AG08395 (cell line): ENCODE data around the gene FGFR3.

ENCODE experiments used
- DNase-seq: peaks from one replicate; pipeline ENCODE4 v3.0.0; 2012; ENCODE audit warnings: mixed read lengths, low spot score

Gene FGFR3

DNA sequence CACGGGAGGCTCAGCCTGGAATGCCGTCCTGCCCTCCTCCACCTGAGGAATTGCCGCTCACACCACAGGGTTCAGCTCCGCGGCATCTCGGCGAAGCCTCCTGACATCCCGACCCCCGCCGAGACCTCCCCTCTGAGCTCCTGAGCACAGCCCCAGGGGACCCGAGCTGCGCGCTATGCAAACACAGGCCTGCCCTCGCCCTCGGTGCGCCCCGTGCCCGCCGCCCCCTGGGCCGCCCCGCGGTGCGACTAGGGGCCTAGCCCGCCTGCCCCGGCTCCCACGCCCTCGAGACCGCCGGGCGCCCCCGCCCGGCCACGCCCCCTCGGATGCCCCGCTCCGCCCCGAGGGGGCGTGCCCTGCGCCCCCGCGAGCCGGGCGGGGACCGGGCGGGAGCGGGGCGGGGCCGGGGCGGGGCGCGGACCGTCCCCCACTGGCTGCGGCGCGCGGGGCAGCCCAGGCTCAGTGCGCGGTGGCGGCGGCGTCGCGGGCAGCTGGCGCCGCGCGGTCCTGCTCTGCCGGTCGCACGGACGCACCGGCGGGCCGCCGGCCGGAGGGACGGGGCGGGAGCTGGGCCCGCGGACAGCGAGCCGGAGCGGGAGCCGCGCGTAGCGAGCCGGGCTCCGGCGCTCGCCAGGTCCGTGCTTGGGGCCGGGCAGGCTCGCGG lies at the start of gene FGFR3:
Gene FGFR3, plus strand, starts transcription at position 462 of the 664 bp plus-strand sequence. CDS start 642 bp downstream, outside the sequence.
- DNase-seq = peak; percentile 83

DNA sequence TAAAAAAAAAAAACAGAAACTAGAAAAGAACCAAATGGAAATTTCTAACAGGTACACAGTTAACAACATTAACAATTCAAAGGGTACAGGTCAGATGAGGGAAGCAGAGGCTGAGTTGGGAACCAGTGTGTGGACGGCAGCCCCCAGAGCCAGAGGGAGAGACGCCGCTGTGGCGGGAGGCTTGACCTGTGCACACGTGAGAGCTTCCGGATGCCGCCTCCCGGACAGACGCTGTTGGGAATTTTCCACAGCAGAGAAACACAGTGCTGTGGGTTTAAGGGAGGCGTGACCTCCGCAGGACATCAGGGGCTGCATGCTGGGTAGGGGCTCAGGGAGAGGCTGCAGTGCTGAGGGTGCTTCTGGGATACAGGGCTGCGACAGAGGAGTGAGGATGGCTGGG lies 49.5 kb upstream of the FGFR3 start:
- no peak for DNase-seq

DNA sequence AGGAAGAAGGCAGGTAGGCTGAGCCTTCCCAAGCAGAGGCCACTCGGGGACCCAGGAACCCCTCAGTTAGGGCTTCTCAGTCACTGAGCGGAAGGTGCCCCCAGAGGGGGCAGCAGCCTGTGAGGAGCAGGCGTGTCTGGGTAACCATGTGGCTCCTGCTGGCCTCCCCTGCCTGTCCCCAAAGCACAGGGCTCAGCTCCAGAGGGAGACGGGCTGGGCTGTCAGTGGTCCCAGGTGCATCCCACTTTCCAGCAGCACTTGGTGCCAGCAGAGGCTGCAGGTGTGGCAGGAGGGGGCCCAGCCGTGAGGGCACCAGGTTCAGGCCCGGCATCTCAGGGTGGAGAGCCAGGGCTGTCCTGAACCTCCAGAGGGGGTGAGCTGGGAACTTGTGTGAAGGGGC lies 49.1 kb upstream of the FGFR3 start:
- DNase-seq = no peak

DNA sequence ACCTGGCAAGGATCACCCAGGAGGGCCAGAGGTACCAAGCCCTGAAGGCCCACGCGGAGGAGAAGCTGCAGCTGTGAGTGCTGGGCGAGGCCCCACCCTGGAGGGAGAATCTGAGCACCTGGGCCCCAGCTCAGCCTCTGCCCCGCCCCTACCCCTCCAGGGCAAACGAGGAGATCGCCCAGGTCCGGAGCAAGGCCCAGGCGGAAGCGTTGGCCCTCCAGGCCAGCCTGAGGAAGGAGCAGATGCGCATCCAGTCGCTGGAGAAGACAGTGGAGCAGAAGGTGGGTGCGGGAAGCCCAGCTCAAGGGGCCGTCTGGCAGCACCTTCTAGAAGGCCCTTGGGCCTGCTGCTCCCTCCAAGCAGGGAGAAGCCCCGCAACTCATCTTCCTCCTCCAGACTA lies 48.5 kb upstream of the FGFR3 start:
- no peak for DNase-seq

DNA sequence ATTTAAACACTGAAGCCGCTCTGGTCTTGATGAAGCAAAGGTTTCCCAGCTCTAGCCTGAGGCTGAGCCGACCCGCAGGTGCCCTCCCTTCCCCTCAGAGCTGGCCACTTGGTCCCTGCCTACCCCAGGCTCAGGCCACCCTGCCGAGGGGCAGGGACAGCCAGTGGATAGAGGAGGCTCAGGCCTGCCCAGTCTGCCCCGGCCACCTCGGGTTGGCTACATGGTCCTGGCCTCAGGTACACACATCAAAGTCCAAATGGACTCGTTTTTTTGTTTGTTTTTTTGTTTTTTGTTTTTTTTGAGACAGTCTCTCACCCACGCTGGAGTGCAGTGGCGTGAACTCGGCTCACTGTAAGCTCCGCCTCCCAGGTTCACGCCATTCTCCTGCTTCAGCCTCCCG lies 47.9 kb upstream of the FGFR3 start:
- DNase-seq = no peak

DNA sequence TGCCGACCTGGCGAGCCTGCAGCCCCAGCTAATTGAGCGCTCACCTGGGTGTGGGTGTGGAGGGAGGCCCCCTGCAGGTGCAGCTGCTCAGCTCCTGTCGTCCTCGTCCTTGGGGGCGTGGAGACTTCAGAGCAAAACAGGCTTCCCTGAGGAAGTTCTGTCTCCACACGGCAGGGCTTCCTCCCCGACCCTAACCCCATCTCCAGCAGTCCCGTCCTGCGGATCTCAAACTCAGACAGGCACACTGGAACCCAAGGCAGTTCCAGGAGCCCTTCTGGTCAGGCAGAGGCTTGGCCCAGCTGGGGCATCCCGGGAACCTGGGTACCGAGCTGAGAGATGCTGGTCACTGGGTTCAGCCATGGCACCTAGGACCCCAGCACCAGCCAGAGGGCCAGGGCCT lies 47.4 kb upstream of the FGFR3 start:
- no peak for DNase-seq

DNA sequence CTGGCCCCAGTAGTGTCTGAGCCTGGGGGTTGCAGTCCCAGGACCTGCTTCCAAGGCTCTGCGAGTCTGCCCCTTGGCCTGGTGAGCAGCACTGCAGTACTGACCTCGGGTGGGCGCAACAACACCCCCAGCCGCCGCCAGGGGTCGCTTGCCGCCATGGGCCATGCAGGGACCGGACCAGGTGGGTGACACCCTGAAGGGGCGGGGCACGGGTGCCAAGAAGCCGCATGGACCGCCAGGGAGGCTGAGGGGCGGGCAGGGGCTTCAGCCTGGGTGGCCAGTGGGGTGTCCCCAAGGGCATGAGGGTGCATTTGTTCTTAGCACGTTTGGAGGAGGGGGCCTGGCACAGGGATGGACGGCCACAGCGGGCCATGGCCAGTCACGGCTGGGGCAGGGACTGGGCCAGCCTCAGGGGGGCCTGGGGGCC lies 46.8 kb upstream of the FGFR3 start:
- DNase-seq = peak; percentile 82

DNA sequence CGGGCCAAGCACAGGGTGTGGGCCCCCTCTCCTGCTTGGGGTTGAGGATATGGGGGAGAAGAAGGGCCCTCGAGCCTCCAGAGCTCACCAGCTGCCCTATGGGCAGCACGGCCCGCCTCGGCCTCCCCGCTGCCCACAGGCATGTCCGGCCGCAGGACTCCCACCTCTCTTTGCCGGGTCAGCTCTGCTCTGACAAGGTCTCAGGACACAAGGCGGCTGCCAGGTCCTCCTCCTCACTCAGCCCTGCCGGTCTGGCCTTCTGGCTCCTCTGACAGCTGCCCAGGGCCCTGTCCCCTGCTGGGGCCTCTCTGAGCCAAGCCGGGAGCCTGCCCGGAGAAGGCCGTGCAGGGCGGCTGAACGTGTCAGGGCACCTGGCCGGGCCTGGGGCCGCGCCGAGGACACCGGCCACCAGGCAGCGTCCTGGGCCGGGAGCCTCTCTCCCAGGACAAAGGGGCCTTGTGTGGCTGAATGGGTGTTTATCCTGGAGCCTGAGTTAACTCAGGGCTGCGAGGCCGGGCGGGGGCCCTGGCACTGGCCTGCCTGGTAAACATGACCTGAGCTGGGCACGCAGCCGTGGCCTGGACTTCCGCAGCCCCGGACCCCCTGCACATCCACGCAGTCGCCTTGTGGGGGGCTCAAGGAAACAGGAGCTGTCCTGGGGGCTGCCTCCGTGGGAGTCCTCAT lies 46.0 kb upstream of the FGFR3 start:
- DNase-seq = no peak

DNA sequence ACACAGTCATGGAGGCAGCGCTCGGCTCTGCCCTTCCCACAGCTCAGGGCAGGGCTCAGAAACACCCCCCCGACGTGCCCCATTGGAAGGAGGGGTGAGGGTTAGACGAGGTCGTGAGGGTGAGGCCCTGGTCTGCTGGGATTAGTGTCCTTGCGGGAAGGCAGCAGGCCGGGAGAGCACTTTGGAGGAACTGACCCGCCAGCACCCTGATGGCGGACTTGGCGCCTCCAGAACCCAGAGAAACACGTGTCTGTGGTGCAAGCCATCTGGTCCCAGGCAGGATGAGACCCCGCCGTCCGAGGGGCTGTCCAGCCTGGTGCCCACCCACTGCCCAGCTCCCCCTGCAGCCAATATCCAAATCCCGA lies 45.5 kb upstream of the FGFR3 start:
- DNase-seq = no peak

DNA sequence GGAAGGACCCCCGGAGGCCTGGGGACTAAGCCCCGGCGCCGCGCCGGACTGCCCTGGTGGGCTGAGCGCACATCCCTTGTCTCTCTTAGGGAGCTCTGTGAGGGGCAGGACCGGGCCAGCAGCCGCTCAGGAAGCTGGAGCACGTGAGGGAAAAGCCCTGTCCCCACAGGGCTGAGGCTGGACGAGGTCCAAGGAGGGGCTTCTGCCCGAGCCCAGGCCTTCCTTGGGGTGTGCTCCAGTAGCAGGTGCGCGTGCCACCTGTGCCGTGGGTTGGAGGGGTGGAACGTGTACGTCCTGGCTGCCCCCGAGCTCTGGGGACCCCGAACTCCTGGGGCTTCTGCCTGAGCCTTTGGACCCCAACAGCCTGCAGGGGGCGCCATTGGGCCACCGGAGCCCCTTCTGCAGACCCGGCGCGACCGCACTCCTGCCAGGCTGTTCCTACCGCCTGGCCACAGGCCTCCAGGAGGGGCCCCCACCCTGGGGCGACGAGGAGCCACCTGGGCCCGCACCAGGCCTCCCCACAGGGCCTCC lies 44.6 kb upstream of the FGFR3 start:
- peak; percentile 84 for DNase-seq

DNA sequence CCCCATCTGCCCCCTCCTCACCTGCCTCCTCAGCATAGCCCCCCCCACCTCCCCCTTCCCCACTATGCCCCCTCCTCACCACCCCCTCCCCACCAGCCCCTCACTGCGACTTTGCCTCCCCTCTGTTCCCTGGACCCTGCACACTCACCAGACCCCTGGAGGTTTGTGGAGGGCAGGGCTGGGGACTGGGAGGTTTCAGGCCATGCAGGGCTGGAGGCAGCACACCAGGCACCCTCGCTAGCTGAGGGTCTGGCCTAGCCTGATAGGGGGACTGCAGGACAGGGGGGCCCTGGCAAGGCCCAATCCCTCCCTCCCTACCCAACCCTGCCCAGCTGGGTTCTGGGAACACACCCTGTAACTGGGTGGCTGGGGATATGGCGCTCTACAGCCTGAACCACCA lies 43.7 kb upstream of the FGFR3 start:
- no peak for DNase-seq

DNA sequence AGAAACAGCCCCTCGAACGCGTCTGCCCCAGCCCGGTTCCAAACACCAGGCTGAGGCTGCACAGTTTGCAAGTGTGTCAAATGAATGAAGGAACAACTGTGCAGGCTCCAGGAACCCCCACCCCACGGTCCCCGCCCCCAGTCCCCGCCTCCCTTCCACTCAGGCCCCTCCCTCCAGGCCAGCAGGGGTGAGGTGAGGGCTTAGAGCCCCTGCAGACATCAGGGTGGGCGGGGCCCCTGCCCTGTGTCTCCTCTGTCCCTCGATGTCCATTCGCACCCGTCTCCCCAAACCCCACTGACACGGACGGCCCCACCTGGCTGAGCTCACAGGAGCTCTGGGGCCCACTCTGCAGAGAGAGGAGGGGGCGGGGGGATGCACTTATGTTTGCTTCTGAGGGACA lies 43.3 kb upstream of the FGFR3 start:
- DNase-seq = no peak

DNA sequence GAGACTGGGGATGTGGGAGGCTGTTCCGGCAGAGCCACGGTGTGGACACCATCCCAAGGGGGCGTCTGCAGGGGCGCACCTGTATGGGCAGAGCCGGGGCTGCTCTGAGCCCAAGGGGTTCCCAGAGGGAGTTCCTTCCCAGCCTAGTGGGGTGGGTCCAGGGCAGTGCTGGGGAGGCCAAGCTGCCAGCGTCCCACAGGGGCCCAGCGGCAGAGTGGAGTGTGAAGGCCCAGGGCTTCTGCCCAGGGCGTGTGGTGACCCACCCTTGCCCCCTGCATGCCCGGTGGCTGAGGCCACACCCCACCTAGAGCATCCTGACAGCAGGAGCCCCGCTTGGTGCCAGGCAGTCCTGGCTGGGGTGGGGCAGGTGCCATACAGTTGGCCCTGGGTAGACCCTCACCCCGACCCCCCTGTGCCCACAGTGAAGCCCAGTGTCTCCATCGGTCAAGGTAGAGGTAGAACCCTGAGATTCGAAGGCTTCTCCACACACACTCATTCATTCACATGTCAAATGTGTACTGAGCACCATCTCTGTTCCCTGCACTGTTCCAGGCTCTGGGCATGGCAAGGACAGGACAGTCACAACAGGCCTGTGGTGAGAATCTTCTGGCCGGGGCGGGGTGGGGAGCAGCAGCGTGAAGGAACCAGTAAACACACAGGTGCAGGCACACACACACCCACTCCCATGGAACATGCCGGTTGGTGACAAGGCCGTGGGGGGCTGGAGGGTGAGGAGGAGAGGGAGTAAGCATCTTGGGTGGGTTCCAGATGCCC lies 42.5 kb upstream of the FGFR3 start:
- no peak for DNase-seq

DNA sequence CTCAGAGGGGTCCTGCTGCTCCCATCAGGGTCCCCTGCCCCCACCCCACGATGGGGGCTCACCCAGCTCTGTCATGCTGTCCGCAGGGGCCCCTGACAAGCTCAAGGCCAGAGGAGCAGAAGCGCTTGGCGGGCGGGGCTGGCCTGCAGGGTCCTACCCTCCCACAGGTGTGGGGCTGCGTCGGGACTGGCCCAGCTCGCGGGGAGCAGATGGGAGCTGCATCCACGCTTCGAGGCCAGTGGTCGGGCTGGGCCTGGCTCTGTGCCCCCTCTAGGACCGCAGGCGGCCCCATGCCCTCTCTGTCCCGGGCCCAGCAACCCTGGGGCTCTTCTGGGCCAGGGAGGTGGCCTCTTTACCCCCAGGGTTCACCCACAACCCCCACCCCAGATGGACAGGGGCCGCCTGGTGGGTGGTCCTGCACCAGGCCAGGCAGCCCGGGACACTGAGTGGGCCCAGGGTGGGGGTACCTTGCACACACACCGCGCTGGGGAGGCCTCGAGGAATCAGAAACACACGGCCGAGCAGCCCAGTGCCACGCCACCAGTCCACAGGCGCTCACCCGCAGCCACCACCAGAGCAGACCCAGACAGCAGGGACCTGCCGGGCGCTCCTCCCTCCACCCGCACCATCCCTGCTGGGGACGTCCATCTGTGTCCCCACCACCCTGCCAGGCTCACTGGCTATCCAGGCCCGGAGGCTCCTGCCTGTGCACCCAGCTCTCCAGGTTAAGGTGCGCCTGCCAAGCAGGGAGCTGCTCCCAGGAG lies 41.8 kb upstream of the FGFR3 start:
- DNase-seq = no peak

DNA sequence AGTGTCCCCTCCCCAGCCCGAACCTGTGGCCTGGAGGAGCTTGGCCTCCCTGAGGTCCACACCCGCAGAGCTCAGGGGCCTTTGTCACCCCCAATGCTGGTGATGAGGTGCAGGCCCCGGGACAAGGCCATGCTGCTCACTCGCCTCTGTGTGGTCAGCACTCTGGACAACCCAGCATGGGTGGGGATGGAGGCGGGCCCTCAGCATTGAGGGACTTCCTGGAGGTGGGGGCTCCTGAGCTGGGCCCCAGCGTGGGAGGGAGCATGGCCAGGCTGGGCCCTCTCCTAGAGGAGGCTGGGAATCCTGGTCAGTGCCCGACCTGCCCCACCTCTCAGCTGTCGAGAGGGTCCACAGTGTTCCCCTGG lies 41.2 kb upstream of the FGFR3 start:
- DNase-seq = no peak

DNA sequence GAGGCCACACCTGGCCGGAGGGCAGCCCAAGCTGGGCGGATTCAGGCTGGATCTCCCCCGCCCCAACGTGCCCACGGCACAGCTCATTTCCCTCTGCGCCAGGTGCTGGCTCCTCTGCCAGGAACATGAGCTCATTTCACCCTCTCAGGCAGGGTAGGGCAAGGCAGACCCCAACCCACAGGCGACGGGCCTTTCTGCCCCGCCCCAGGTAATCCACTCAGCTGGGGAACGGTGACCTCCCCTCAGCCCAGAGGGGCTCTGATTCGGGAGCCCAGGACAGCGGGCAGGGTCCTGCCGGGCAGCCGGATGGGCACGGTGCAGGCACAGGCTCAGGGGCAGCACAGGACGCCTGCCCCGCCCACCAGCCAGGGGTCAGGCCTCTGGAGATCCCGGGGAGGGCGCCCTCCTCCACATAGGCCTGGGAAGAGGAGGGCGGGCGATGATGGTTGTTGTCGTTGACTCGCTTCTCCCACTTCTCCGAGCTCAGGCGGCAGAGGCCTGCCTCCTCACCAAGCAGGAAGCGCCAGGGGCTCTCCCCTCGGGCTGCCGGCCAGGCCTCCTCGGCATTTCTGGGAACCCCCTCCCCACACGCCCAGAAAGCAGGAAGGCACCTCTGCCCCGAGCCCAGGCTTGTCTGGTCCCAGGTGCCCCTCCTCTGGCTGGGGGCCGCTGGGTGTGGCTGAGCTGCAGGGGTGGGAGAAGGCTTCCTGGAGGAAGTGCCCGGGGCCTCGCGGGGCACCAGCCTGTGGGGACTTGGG lies 40.6 kb upstream of the FGFR3 start:
- DNase-seq = no peak

DNA sequence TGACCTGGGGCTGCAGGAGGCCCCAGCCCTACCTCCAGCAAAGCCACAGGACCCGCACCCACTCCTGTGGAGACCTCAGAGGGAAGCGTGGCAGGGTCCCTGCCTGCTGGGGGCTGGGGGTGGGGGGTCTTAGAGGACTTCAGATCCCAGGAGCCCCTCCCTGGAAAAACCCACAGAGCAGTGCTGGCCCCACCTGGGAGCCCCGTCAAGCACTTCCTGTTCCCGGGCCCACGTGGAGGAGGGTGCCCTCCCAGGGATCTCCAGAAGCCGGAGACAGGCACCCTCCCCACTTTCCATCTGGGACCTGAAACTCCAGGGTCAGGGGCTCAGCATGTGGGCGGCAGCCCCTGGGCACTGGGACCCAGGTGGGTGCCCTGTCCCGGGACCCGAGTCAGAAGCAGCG lies 39.8 kb upstream of the FGFR3 start:
- no peak for DNase-seq

DNA sequence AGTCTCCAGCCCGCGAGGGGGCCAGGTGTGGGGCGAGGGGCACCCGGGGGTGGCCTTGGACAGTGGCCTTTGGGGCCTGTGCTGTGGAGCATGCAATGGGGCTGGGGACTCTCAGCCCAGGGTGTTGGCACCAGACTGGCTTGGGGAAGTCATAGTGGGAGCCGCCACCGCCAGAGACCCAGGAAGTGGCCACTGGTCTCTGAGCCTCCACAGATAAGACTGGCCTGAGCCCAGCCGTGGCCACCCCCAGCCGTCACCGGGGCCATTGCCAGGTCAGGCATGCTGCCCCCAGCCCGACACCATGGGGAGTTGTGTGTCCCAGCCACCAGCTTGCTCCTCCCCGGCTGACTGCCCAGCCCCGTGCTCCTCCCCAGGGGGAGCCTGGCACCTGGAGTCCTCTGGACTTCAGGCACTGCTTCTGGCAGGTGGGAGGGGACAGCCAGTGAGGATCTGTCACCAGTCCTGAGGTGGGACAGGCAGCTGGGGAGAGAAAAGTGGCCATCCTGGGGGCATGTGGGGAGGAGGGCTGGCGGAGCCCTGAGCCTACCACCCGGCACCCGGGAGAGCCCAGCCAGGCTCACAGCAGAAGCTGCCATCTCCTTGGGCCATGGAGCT lies 39.3 kb upstream of the FGFR3 start:
- DNase-seq = no peak

DNA sequence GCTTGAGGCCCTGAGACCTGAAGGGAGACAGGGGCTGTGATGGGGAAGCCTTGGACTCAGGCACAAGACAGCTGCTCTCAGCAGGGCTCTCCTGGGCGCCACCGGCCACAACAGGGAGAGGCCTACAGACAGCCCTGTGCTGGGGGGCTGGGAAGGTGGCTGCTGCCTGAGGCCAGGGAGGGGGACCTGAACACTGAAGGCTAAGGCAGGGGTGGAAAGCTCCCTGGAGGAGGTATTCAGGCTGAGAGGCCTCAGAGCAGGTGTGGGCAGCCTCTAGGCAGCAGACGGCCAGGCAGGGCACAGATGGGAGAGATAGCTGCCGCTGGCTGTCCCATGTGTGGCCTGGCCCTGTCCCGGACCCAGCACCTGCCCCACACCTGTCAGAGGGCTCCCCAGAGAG lies 38.8 kb upstream of the FGFR3 start:
- DNase-seq = no peak

DNA sequence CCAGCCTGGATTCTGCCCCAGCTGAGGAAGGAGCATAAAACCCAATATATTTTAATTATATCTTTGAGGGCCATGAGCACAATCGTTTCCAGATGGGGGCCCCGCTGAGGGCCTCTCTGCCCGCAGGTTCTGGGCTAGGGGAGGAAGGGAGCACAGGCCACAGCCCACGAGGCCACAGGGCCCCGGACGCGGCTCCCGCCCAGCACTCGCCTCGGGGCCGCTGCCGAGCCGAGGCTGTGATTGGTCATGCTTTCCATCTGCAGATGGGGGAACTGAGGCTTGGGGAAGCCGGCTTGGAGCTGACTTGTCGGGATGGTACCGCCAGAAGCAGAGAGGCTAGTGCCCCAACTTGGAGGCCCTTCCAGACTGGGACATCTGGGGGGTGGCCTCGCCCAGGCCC lies 37.8 kb upstream of the FGFR3 start:
- no peak for DNase-seq

DNA sequence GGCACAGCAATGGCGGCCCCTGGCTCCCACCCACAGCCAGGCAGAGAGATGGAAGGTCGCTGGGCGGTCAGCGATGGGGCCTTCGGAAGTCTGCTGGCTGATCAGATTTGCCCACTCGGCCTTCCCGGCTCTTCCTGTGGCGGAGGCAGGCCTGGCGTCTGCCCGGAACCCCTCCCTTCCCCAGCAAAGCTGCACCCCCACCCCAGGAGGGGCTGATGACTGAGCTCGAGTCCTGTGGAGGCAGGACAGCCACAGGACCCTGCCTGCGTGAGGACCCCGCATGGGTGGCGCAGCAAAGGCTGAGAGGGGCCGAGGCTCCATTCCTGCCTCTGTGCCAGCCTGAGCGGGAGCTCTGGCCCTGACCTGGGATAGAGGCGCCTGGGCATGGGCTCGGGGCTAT lies 37.0 kb upstream of the FGFR3 start:
- DNase-seq = no peak
